Measurements from ENCODE around the gene WBP2. TPM values are rescaled to one million over a fixed set of nuclear protein-coding genes. Genes with fewer than 3 reads are reported as not detected.
"Not testable (repeated sequence)": the region's sequence is repeated elsewhere in the genome, so short reads cannot be mapped to it uniquely, and the experiment has no call there.

WBP2 gene
- total RNA-seq, 1 donor = 31.1 TPM

DNA sequence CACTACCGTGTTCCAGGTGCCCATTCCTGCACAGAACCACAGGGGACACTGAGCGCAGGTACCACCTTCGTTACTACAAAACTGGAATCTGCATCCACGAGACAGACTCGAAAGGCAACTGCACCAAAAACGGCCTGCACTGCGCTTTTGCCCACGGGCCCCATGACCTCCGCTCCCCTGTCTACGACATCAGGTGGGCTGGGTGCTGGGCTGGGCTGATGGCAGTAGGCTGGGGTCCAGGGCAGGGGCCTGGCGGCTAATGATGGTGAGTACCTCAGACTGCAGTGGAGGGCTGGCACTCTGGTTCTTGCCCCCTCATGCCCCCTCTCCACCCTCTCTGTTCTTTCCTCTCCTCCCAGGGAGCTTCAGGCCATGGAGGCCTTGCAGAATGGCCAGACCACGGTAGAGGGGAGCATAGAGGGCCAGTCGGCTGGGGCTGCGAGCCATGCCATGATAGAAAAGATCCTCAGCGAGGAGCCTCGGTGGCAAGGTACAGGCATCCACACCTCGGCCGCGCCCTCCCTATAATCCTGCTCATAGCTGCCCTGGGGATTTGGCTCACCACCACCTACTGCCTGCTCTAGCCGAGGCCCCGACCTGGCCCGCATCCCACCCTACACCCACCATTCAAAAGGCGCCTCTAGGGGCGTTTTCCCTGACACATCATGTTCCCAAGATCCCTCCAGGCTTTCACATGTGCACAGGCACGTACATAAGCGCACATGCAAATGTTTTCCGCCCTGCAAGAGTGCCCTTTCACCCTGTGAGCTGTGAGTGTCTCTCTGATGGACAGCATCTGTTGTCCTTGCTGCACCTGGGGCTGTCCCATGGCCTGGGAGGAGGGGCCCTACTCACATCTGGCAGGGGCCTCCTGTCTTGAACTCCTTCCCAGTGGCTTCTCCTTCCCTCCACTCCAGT is 42.8 kb downstream of the WBP2 start:
- no peak for TF ChIP-seq CTCF (IDR thresholded peaks at IDR 0.05; ENCODE audit: extremely low read depth, low read depth, low read length)
- Histone ChIP-seq H3K4me3 (ENCODE audit: insufficient read depth, low read length) (no peak overlapping the region), H3K79me2 (ENCODE audit: insufficient read depth, low read length) (no peaks in the 10 kb centered on the region), H3K27ac (ENCODE audit: low read depth, low read length) (no peak overlapping the region), H4K20me1 (ENCODE audit: insufficient read depth, low read length) (peaks cover 11% of the 10 kb centered on the region), H3K4me2 (ENCODE audit: insufficient read depth, low read length) (no peak overlapping the region), H3K27me3 (ENCODE audit: insufficient read depth, low read length) (no peaks in the 10 kb centered on the region), H3K36me3 (ENCODE audit: insufficient read depth, low read length) (peaks cover 34% of the 10 kb centered on the region), H2AFZ (ENCODE audit: low read length) (no peak overlapping the region), H3K4me1 (ENCODE audit: insufficient read depth, low read length) (peaks cover 32% of the 10 kb centered on the region), H3K9me3 (ENCODE audit: low read depth, low read length) (no peaks in the 10 kb centered on the region)
- DNase-seq (ENCODE audit: insufficient read length, low spot score, missing footprints) = peak; percentile 60

DNA sequence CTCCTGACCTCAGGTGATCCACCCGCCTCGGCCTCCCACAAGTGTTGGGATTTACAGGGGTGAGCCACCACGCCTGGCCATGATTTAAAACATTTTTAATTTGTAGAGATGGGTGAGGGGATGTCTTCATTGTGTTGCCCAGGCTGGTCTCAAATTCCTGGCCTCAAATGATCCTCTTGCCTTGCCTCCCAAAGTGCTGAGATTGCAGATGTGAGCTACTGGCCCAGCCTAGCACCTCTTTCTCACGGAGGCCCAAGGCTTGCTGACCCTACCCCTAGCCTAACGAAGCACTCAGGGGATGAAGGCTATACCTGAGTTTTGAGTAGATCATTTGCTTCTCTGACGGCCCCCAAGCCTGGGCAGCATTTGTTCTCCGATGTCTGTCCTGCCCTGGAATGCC is 44.0 kb downstream of the WBP2 start:
- peaks cover 22% of the 10 kb centered on the region for H3K36me3 ChIP-seq (ENCODE audit: insufficient read depth, low read length)
- TF ChIP-seq CTCF (IDR thresholded peaks at IDR 0.05; ENCODE audit: extremely low read depth, low read depth, low read length) = no peak

DNA sequence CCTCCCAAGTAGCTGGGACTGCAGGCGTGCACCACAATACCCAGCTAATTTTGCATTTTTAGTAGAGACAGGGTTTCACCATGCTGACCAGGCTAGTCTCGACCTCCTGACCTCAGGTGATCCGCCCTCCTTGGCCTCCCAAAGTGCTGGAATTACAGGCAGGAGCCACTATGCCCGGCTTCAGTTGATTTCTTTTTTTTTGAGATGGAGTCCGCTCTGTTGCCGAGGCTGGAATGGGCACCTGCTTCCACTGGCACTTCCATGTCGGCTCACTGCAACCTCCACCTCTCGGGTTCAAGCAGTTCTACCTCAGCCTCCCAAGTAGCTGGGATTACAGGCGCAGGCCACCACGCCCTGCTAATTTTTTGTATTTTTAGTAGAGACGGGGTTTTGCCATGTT is 44.4 kb downstream of the WBP2 start:
- H3K4me1 ChIP-seq (ENCODE audit: insufficient read depth, low read length) = peaks cover 32% of the 10 kb centered on the region
- H2AFZ ChIP-seq (ENCODE audit: low read length); H3K27ac ChIP-seq (ENCODE audit: low read depth, low read length); H3K9me3 ChIP-seq (ENCODE audit: low read depth, low read length); H3K27me3 ChIP-seq (ENCODE audit: insufficient read depth, low read length); DNase-seq (ENCODE audit: insufficient read length, low spot score, missing footprints); H3K4me2 ChIP-seq (ENCODE audit: insufficient read depth, low read length); H3K79me2 ChIP-seq (ENCODE audit: insufficient read depth, low read length); H3K4me3 ChIP-seq (ENCODE audit: insufficient read depth, low read length): not testable (repeated sequence)
- H3K36me3 ChIP-seq (ENCODE audit: insufficient read depth, low read length) = peaks cover 18% of the 10 kb centered on the region
- peaks cover 17% of the 10 kb centered on the region for H4K20me1 ChIP-seq (ENCODE audit: insufficient read depth, low read length)

More for the DNA sequence above, 44.0 kb downstream of the WBP2 start:
- Histone ChIP-seq H3K27me3 (ENCODE audit: insufficient read depth, low read length) (no peaks in the 10 kb centered on the region), H3K79me2 (ENCODE audit: insufficient read depth, low read length) (peaks cover 5% of the 10 kb centered on the region), H4K20me1 (ENCODE audit: insufficient read depth, low read length) (peaks cover 17% of the 10 kb centered on the region), H3K9me3 (ENCODE audit: low read depth, low read length) (no peaks in the 10 kb centered on the region), H3K4me3 (ENCODE audit: insufficient read depth, low read length) (no peak overlapping the region), H3K27ac (ENCODE audit: low read depth, low read length) (no peak overlapping the region), H3K4me2 (ENCODE audit: insufficient read depth, low read length) (no peak overlapping the region), H2AFZ (ENCODE audit: low read length) (no peak overlapping the region), H3K4me1 (ENCODE audit: insufficient read depth, low read length) (peaks cover 32% of the 10 kb centered on the region)
- DNase-seq (ENCODE audit: insufficient read length, low spot score, missing footprints) = no peak

GRCh38 chr17:75810216-75810615 is 44.9 kb downstream of the WBP2 start:
- H4K20me1 ChIP-seq (ENCODE audit: insufficient read depth, low read length) = peaks cover 17% of the 10 kb centered on the region
- H3K4me1 ChIP-seq (ENCODE audit: insufficient read depth, low read length) = peaks cover 29% of the 10 kb centered on the region
- H3K4me3 ChIP-seq (ENCODE audit: insufficient read depth, low read length) = no peak overlapping the region
- H2AFZ ChIP-seq (ENCODE audit: low read length) = no peak overlapping the region
- peak; percentile 27 for DNase-seq (ENCODE audit: insufficient read length, low spot score, missing footprints)
- H3K27ac ChIP-seq (ENCODE audit: low read depth, low read length) = no peak overlapping the region
- H3K4me2 ChIP-seq (ENCODE audit: insufficient read depth, low read length) = no peak overlapping the region
- H3K9me3 ChIP-seq (ENCODE audit: low read depth, low read length) = no peaks in the 10 kb centered on the region
- peaks cover 18% of the 10 kb centered on the region for H3K36me3 ChIP-seq (ENCODE audit: insufficient read depth, low read length)
- TF ChIP-seq CTCF (IDR thresholded peaks at IDR 0.05; ENCODE audit: extremely low read depth, low read depth, low read length) = no peak
- peaks cover 5% of the 10 kb centered on the region for H3K79me2 ChIP-seq (ENCODE audit: insufficient read depth, low read length)
- no peaks in the 10 kb centered on the region for H3K27me3 ChIP-seq (ENCODE audit: insufficient read depth, low read length)

All from osteoblast (primary cell).